ENCODE data around the gene ATP5ME.

Gene ATP5ME

DNA sequence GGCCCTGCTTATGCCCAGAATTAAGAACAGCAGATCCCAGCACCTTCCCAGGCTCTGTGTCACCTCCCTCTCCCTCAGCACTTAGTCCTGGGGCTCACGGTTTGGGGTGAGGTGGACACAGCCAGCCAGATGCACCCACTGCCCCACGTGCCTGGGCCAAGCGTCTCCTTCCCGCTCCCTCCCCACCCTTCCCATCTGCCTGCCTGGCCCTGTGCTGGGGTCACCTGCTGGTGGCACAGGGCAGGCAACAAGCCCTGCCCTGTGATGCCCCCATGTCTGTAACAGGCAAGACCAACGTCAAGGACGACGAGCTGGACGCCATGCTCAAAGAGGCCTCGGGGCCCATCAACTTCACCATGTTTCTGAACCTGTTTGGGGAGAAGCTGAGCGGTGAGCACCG, 5.6 kb upstream of the ATP5ME start:
- DNase-seq (ENCODE audit: low read depth in 2 of 2), result no peak
- TF ChIP-seq, protein P1, sequence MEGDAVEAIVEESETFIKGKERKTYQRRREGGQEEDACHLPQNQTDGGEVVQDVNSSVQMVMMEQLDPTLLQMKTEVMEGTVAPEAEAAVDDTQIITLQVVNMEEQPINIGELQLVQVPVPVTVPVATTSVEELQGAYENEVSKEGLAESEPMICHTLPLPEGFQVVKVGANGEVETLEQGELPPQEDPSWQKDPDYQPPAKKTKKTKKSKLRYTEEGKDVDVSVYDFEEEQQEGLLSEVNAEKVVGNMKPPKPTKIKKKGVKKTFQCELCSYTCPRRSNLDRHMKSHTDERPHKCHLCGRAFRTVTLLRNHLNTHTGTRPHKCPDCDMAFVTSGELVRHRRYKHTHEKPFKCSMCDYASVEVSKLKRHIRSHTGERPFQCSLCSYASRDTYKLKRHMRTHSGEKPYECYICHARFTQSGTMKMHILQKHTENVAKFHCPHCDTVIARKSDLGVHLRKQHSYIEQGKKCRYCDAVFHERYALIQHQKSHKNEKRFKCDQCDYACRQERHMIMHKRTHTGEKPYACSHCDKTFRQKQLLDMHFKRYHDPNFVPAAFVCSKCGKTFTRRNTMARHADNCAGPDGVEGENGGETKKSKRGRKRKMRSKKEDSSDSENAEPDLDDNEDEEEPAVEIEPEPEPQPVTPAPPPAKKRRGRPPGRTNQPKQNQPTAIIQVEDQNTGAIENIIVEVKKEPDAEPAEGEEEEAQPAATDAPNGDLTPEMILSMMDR (IDR thresholded peaks at IDR 0.05; ENCODE audit: low read depth, low read length), result no peak
- H3K4me3 ChIP-seq (replicated peaks in 1 of 2; ENCODE audit: low read depth in 2 of 2, low read length in 2 of 2), result no peak overlapping the region

DNA sequence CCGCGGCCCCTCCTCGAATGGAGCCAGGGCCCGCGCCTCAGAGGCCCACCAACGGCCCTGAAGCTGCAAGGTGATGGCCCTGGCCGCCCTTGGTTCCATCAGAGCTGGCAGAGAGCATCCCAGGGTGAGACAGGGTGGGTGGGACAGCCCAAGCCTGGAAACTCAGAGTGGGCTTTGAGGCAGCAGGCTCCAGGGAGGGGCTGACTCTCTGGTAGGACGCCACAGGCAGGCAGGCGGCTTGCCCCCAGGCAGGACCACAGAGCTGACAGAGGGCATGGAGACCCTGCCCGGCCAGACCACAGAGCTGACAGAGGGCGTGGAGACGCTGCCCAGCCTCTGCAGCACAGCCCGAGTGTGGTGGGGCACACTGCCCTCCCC, 5.0 kb upstream of the ATP5ME start:
- TF ChIP-seq, protein P1 (IDR thresholded peaks at IDR 0.05; ENCODE audit: low read depth, low read length), result no peak
- DNase-seq (ENCODE audit: low read depth in 2 of 2), result no peak
- H3K4me3 ChIP-seq (replicated peaks in 1 of 2; ENCODE audit: low read depth in 2 of 2, low read length in 2 of 2), result no peak overlapping the region

DNA sequence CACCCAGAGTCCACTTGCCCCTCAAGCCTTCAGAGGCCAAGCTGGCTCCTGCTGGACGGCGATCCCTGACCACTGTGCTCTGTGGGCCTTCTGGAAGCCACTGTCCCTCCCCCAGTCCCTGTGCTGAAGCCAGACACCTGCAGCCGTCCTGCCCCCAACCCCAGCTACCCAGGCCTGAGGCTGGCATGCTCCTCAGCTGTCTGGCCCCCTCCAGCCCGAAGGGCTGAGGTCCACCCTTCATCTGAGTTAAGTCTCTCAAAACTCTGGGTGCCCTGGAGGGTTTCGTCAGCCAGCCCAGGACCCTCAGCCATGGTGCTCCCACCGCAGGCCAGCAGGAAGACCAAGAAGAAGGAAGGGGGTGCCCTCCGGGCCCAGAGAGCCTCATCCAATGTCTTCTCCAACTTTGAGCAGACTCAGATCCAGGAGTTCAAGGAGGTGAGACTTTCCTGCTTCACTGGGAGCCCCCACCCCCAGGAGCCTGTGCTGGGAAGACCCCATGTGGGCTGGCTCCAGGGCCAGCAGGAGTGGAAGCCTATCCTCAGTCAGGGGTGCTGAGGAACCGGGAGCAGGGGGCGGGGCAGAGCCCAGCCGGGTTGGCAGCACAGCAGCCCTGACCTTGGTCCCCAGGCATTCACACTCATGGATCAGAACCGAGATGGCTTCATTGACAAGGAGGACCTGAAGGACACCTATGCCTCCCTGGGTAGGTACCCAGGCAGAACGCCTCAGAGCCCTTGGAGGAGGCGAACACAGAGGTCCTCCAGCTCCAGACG, 4.4 kb upstream of the ATP5ME start:
- no peak for DNase-seq (ENCODE audit: low read depth in 2 of 2)
- TF ChIP-seq, protein P1 (IDR thresholded peaks at IDR 0.05; ENCODE audit: low read depth, low read length), result no peak
- no peak overlapping the region for H3K4me3 ChIP-seq (replicated peaks in 1 of 2; ENCODE audit: low read depth in 2 of 2, low read length in 2 of 2)

DNA sequence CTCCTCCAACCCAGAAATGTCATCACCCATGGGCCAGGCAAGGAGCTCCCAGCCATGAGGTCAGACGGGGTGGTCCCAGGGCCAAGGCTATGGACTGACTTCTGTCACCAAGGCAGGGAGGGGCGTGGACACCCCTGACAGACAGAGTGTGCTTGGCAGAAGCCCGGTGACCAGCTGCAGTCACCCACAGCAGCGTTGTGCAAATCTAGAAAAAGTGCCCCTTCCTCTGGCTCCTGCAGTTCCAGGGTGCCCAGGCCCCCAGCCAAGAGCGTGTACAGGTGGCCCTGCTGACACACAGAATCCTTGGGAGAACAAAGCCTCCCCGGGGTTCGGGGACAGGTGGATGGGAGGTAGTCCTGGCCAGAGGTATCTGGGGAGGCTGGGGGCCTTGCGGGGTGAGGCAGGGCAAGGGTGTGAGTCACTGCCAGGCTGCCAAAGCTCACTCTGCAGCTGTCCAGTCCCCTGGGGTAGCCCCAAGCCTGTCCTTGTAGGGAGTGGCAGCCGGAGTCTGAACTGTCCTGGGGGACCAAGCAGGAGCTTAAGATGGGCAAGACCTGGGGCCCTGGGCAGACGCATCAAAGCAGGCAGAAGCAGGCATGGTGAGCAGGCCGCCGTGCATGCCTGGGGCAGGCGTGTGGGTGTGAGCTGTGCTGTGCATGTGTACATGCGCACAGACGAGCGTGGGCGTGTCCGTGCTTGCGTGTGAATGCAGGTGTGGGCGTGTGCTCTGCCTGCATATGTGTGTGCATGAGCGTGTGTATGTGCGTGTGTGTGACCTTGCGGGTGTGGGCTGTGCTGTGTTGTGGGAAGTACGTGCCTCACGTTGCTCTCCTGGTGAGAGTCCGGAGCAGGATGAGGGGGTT, 3.6 kb upstream of the ATP5ME start:
- H3K4me3 ChIP-seq (replicated peaks in 1 of 2; ENCODE audit: low read depth in 2 of 2, low read length in 2 of 2), result no peak overlapping the region
- TF ChIP-seq, protein P1 (IDR thresholded peaks at IDR 0.05; ENCODE audit: low read depth, low read length), result no peak
- DNase-seq (ENCODE audit: low read depth in 2 of 2), result no peak

DNA sequence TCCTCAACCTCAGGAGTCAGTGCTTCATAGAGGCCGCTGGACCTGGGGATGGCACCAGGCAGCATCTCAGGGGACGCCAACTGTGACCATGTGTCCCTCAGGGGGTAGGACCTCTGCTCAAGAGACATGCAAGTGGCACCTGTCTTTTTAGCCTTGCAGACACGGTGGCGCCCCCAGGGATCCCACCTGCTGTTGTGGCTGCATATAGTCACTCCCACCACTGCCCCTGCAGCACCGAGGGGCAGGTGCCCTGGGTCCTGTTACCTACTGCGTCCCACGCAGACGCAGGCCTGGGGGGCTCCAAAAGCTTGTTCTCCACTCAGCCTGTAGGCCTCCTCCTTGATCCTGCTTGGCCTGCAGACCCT, 2.8 kb upstream of the ATP5ME start:
- no peak for DNase-seq (ENCODE audit: low read depth in 2 of 2)
- no peak overlapping the region for H3K4me3 ChIP-seq (replicated peaks in 1 of 2; ENCODE audit: low read depth in 2 of 2, low read length in 2 of 2)
- TF ChIP-seq, protein P1 (IDR thresholded peaks at IDR 0.05; ENCODE audit: low read depth, low read length), result no peak

DNA sequence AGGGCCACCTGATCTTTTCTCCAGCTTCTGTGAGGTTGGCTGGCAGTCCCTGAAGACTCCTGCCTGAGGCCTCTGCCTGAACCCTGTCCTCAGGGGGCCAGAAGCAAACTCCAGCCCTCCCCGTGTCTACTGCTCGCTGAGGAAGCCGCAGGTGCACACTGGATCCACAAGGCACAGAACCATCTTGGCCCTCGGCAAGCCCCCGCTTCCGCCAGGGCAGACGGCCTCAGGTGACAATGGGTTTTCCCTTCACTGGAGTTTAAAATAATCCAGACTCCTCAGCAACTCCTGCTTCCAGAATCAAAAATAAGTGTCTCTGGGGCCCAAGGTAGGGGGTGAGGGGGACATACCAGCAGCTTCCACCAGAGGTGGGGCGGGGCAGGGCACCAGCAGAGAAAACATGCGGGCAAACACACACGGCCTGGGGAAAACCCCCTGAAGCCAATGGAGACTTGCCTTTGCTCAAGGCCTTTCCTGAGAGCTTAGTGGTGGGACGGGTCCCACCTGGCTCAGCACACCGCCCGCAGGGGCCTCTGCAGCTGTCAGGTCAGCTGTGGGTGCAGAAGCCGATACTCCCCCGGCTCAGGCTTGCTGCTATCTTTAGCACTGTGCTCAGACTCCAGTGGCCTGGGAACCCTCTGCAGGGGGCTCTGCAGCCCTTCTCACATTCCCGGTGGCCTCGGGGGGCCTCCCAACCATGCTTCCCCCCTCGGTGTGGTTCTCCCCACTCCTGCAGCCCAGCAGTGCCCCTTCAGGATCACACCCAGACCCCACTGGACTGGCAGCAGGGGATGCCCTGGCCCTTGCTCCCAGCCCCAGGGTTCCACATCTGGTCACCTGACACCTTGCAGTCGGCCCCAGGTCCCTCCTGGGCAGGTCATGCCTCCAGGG, 2.1 kb upstream of the ATP5ME start:
- TF ChIP-seq, protein P1 (IDR thresholded peaks at IDR 0.05; ENCODE audit: low read depth, low read length), result no peak
- DNase-seq (ENCODE audit: low read depth in 2 of 2), result no peak
- no peak overlapping the region for H3K4me3 ChIP-seq (replicated peaks in 1 of 2; ENCODE audit: low read depth in 2 of 2, low read length in 2 of 2)

All from cardiac fibroblast (primary cell).